HEK293 (cell line): ENCODE measurements around the gene RAI14.

Experiments
- CTCF ChIA-PET: fragments of 350-600 bp; formaldehyde crosslinking; extraction: SDS; loops from one replicate; lab custom pipeline; 2021; ENCODE audit warnings: antibody characterized with exemption; lab: Yijun Ruan, JAX
- POLR2A ChIA-PET: fragments of 300-600 bp; formaldehyde crosslinking; extraction: SDS; loops from one replicate; lab custom pipeline; 2020; ENCODE audit warnings: antibody characterized with exemption, inconsistent platforms; lab: Yijun Ruan, JAX
- H3K27ac ChIP-seq: fragments of 200-500 bp; sonication (Bioruptor generic); 2 replicates; pipeline ENCODE4 v1.5.1; 2014; ENCODE audit warnings: low read depth, low read length, control low read depth, inconsistent platforms; ENCODE audit errors: extremely low read depth
- H3K36me3 ChIP-seq, 2 experiments: fragments of 200-500 bp in 1 of 2; sonication (Bioruptor generic) in 1 of 2; 1 replicate in 1 of 2; 2 replicates in 1 of 2; pipeline ENCODE4 v1.5.1; 2014 to 2017; ENCODE audit warnings: inconsistent platforms in 2 of 2, low read length in 2 of 2; ENCODE audit not compliant: control insufficient read depth in 2 of 2, insufficient read depth in 1 of 2
- H3K4me1 ChIP-seq: fragments of 200-500 bp; sonication (Bioruptor generic); 2 replicates; pipeline ENCODE4 v1.5.1; 2014; ENCODE audit warnings: mild to moderate bottlenecking, low read length, inconsistent platforms; ENCODE audit not compliant: control insufficient read depth, insufficient read depth
- H3K4me3 ChIP-seq: 2 replicates; pipeline ENCODE4 v1.5.1; 2011; ENCODE audit warnings: low read depth, mild to moderate bottlenecking, control low read depth, low read length, moderate library complexity
- H3K9me3 ChIP-seq: fragments of 200-500 bp; sonication (Bioruptor generic); 2 replicates; pipeline ENCODE4 v1.5.1; 2014; ENCODE audit warnings: low read depth, low read length, inconsistent platforms; ENCODE audit not compliant: control insufficient read depth, insufficient read depth
- KLF10 ChIP-seq: fragments of 450-650 bp; IDR thresholded peaks from 2 replicates; pipeline ENCODE4 v1.5.1; 2018; ENCODE audit warnings: missing biosample characterization, mild to moderate bottlenecking, missing genetic modification characterization
- OSR2 ChIP-seq: fragments of 450-650 bp; formaldehyde crosslinking; IDR thresholded peaks from 2 replicates; pipeline ENCODE4 v1.5.1; 2016; ENCODE audit warnings: missing biosample characterization, missing genetic modification characterization
- TSHZ1 ChIP-seq: fragments of 450-650 bp; formaldehyde crosslinking; IDR thresholded peaks from 2 replicates; pipeline ENCODE4 v1.5.1; 2016; ENCODE audit warnings: missing biosample characterization, missing genetic modification characterization, borderline replicate concordance
- YY2 ChIP-seq: fragments of 450-650 bp; formaldehyde crosslinking; IDR thresholded peaks from 2 replicates; pipeline ENCODE4 v1.5.1; 2016; ENCODE audit warnings: missing biosample characterization, missing genetic modification characterization
- ZFP41 ChIP-seq: fragments of 450-650 bp; formaldehyde crosslinking; IDR thresholded peaks from 2 replicates; pipeline ENCODE4 v1.5.1; 2016; ENCODE audit warnings: missing biosample characterization, missing genetic modification characterization, borderline replicate concordance
- ZNF121 ChIP-seq: fragments of 450-650 bp; formaldehyde crosslinking; IDR thresholded peaks from 2 replicates; pipeline ENCODE4 v1.5.1; 2016; ENCODE audit warnings: missing biosample characterization, missing genetic modification characterization
- ZNF26 ChIP-seq: fragments of 450-650 bp; formaldehyde crosslinking; IDR thresholded peaks from 2 replicates; pipeline ENCODE4 v1.5.1; 2016; ENCODE audit warnings: missing biosample characterization, missing genetic modification characterization
- ZNF292 ChIP-seq: fragments of 450-650 bp; formaldehyde crosslinking; IDR thresholded peaks from 2 replicates; pipeline ENCODE4 v1.5.1; 2016; ENCODE audit warnings: low read depth, missing biosample characterization, missing genetic modification characterization, borderline replicate concordance
- ZNF416 ChIP-seq: fragments of 450-650 bp; formaldehyde crosslinking; IDR thresholded peaks from 2 replicates; pipeline ENCODE4 v1.5.1; 2016; ENCODE audit warnings: missing biosample characterization, missing genetic modification characterization
- ZNF521 ChIP-seq: fragments of 450-650 bp; formaldehyde crosslinking; IDR thresholded peaks from 2 replicates; pipeline ENCODE4 v1.5.1; 2017; ENCODE audit warnings: missing biosample characterization, mild to moderate bottlenecking, missing genetic modification characterization
- ZNF623 ChIP-seq: fragments of 450-650 bp; formaldehyde crosslinking; IDR thresholded peaks from 2 replicates; pipeline ENCODE4 v1.5.1; 2016; ENCODE audit warnings: missing biosample characterization, missing genetic modification characterization
- ZNF626 ChIP-seq: fragments of 450-650 bp; sonication (Bioruptor Pico); formaldehyde crosslinking; IDR thresholded peaks from 2 replicates; pipeline ENCODE4 v1.5.1; 2018; ENCODE audit warnings: missing biosample characterization, missing genetic modification characterization, inconsistent platforms
- ZNF660 ChIP-seq: fragments of 450-650 bp; IDR thresholded peaks from 2 replicates; pipeline ENCODE4 v1.5.1; 2018; ENCODE audit warnings: missing biosample characterization, mild to moderate bottlenecking, missing genetic modification characterization
- ZNF692 ChIP-seq: fragments of 450-650 bp; formaldehyde crosslinking; IDR thresholded peaks from 2 replicates; pipeline ENCODE4 v1.5.1; 2016; ENCODE audit warnings: missing biosample characterization, missing genetic modification characterization
- ZNF704 ChIP-seq: fragments of 450-650 bp; formaldehyde crosslinking; IDR thresholded peaks from 2 replicates; pipeline ENCODE4 v1.5.1; 2016; ENCODE audit warnings: missing biosample characterization, missing genetic modification characterization
- ZNF768 ChIP-seq: fragments of 450-650 bp; formaldehyde crosslinking; IDR thresholded peaks from 2 replicates; pipeline ENCODE4 v1.5.1; 2018; ENCODE audit warnings: missing biosample characterization, mild to moderate bottlenecking, missing genetic modification characterization
- ZNF837 ChIP-seq: fragments of 450-650 bp; formaldehyde crosslinking; IDR thresholded peaks from 2 replicates; pipeline ENCODE4 v1.5.1; 2016; ENCODE audit warnings: missing biosample characterization, missing genetic modification characterization
- ZXDB ChIP-seq: fragments of 450-650 bp; formaldehyde crosslinking; IDR thresholded peaks from 2 replicates; pipeline ENCODE4 v1.5.1; 2016; ENCODE audit warnings: missing biosample characterization, missing genetic modification characterization
- TF ChIP-seq, protein P1 (sequence below): fragments of 450-650 bp; formaldehyde crosslinking; IDR thresholded peaks from 2 replicates; pipeline ENCODE4 v1.5.1; 2016; ENCODE audit warnings: missing biosample characterization, missing genetic modification characterization

Gene RAI14

GRCh38 chr5:34666392-34667080 is 10.4 kb downstream of the RAI14 start:
- TF ChIP-seq ZNF416 (tag by site-specific recombination) (no peak), ZNF837 (tag by site-specific recombination) (no peak), ZNF623 (tag by site-specific recombination) (no peak), ZFP41 (tag by site-specific recombination) (no peak), ZNF692 (tag by site-specific recombination) (no peak), ZNF521 (tag by site-specific recombination) (no peak), YY2 (tag by site-specific recombination) (no peak), ZNF121 (tag by site-specific recombination) (no peak), ZNF292 (tag by site-specific recombination) (no peak), ZNF704 (tag by site-specific recombination) (no peak), TSHZ1 (tag by site-specific recombination) (no peak), ZNF768 (tag by site-specific recombination) (no peak), ZNF660 (tag by site-specific recombination) (no peak), ZNF626 (tag by site-specific recombination) (no peak), ZXDB (no peak), ZNF26 (tag by site-specific recombination) (no peak), OSR2 (tag by site-specific recombination) (no peak), KLF10 (tag by site-specific recombination) (no peak)
- TF ChIP-seq, protein P1, sequence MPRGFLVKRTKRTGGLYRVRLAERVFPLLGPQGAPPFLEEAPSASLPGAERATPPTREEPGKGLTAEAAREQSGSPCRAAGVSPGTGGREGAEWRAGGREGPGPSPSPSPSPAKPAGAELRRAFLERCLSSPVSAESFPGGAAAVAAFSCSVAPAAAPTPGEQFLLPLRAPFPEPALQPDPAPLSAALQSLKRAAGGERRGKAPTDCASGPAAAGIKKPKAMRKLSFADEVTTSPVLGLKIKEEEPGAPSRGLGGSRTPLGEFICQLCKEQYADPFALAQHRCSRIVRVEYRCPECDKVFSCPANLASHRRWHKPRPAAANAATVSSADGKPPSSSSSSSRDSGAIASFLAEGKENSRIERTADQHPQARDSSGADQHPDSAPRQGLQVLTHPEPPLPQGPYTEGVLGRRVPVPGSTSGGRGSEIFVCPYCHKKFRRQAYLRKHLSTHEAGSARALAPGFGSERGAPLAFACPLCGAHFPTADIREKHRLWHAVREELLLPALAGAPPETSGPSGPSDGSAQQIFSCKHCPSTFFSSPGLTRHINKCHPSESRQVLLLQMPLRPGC, result no peak
- Histone ChIP-seq H3K27ac (no peak overlapping the region), H3K9me3 (no peaks in the 10 kb centered on the region; the same call in 1 of the 2 replicates), H3K4me1 (peaks cover 5% of the 10 kb centered on the region; the same call in 1 of the 2 replicates), H3K4me3 (no peak overlapping the region), H3K36me3 (peaks cover 4 to 15% of the 10 kb centered on the region in 2 experiments)
- ChIA-PET POLR2A (no interaction called here), CTCF (no interaction called here)
